ENCODE data around the gene DSCAM.

DNA sequence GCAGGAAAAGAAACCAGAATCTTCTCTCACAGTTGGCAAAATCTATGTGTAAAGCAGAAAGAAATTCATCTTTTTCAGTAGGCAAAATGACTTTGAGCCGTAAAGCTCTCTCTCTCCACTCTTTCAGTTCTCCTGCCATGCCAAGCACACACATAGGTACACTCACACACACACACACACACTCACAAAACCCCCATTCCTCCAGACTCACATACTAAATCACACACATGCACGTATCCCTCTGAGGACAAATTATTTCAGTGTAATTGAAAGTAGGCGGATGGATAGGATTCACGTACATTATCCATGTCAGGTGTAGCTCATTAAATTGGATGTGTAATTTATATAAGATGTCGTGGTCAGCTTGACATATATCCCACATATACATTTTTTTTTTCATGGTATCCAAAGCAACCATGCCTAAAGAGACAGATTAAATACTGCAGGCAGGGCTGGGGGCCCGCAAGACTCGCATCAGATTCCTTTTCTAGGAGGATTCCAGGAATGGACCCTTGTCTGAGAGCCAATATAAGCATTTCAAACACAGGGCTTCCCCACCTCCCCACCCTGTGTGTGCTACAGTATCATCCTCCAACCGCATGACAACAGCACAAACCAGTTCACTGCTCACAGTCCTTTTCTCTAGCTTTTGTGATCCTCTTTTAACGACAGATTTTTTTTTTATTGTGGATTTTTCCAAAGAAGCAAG is 658.9 kb downstream of the DSCAM start:
- no peak for TF ChIP-seq EZH2 (IDR thresholded peaks at IDR 0.05; ENCODE audit: insufficient read depth, poor library complexity, severe bottlenecking)
- no peak for TF ChIP-seq EZH2phosphoT487 (IDR thresholded peaks at IDR 0.05; ENCODE audit: insufficient read depth, low read depth)
